ENCODE measurements around the gene SLC39A8.

SLC39A8 gene

GRCh38 chr4:102341201-102341600, 4.1 kb downstream of the SLC39A8 start:
- DNase-seq (ENCODE audit: low read depth, low spot score) = no peak

GRCh38 chr4:102339018-102339417, 6.3 kb downstream of the SLC39A8 start:
- DNase-seq (ENCODE audit: low read depth, low spot score) = no peak

- DNase-seq (ENCODE audit: low read depth, low spot score) = no peak
These were observed 6.9 kb downstream of the SLC39A8 start for GRCh38 chr4:102338405-102338804.

- no peak for DNase-seq (ENCODE audit: low read depth, low spot score)
These were observed 9.7 kb downstream of the SLC39A8 start for GRCh38 chr4:102335616-102336015.

GRCh38 chr4:102334624-102335023, 10.7 kb downstream of the SLC39A8 start:
- DNase-seq (ENCODE audit: low read depth, low spot score) = no peak

GRCh38 chr4:102333787-102334186, 11.5 kb downstream of the SLC39A8 start:
- no peak for DNase-seq (ENCODE audit: low read depth, low spot score)

GRCh38 chr4:102328045-102328444, 17.2 kb downstream of the SLC39A8 start:
- no peak for DNase-seq (ENCODE audit: low read depth, low spot score)

- DNase-seq (ENCODE audit: low read depth, low spot score) = no peak
These were observed 18.3 kb downstream of the SLC39A8 start for GRCh38 chr4:102326951-102327350.

- no peak for DNase-seq (ENCODE audit: low read depth, low spot score)
These were observed 20.6 kb downstream of the SLC39A8 start for GRCh38 chr4:102324730-102325129.

- DNase-seq (ENCODE audit: low read depth, low spot score) = no peak
These were observed 22.5 kb downstream of the SLC39A8 start for GRCh38 chr4:102322736-102323135.

- DNase-seq (ENCODE audit: low read depth, low spot score) = no peak
These were observed 23.9 kb downstream of the SLC39A8 start for GRCh38 chr4:102321260-102321995.

- DNase-seq (ENCODE audit: low read depth, low spot score) = no peak
These were observed 25.7 kb downstream of the SLC39A8 start for GRCh38 chr4:102319594-102319993.

- DNase-seq (ENCODE audit: low read depth, low spot score) = no peak
These were observed 26.8 kb downstream of the SLC39A8 start for GRCh38 chr4:102318526-102318925.

- DNase-seq (ENCODE audit: low read depth, low spot score) = no peak
These were observed 27.2 kb downstream of the SLC39A8 start for GRCh38 chr4:102318105-102318504.

GRCh38 chr4:102317459-102317858, 27.8 kb downstream of the SLC39A8 start:
- no peak for DNase-seq (ENCODE audit: low read depth, low spot score)

- DNase-seq (ENCODE audit: low read depth, low spot score) = no peak
These were observed 28.7 kb downstream of the SLC39A8 start for GRCh38 chr4:102316585-102316984.

GRCh38 chr4:102315532-102315931, 29.8 kb downstream of the SLC39A8 start:
- DNase-seq (ENCODE audit: low read depth, low spot score) = no peak

- DNase-seq (ENCODE audit: low read depth, low spot score) = no peak
These were observed 32.9 kb downstream of the SLC39A8 start for GRCh38 chr4:102312417-102312816.

GRCh38 chr4:102311912-102312311, 33.4 kb downstream of the SLC39A8 start:
- no peak for DNase-seq (ENCODE audit: low read depth, low spot score)

GRCh38 chr4:102311407-102311806, 33.9 kb downstream of the SLC39A8 start:
- no peak for DNase-seq (ENCODE audit: low read depth, low spot score)

- no peak for DNase-seq (ENCODE audit: low read depth, low spot score)
These were observed 37.1 kb downstream of the SLC39A8 start for GRCh38 chr4:102308032-102308799.

- no peak for DNase-seq (ENCODE audit: low read depth, low spot score)
These were observed 39.6 kb downstream of the SLC39A8 start for GRCh38 chr4:102305666-102306065.

GRCh38 chr4:102302762-102303161, 42.5 kb downstream of the SLC39A8 start:
- DNase-seq (ENCODE audit: low read depth, low spot score) = no peak
